PC-9 (cell line): ENCODE data around the gene ADCY4. TPM values are rescaled to one million over a fixed set of nuclear protein-coding genes. Genes with fewer than 3 reads are reported as not detected.

ENCODE experiments used
- BruUV-seq: library from RNA; stranded (reverse); fragments of 400-500 nt; replicated peaks from 2 replicates; lab custom pipeline; 2021; lab: Mats Ljungman, UMichigan
- CTCF ChIA-PET: fragments of 300-600 bp; sonication (Branson Sonifier 250); formaldehyde crosslinking; loops from one replicate; lab custom pipeline; 2022; ENCODE audit warnings: antibody characterized with exemption; lab: Charles Lee
- POLR2A ChIA-PET: fragments of 300-600 bp; sonication (Branson Sonifier 250); formaldehyde crosslinking; loops from one replicate; lab custom pipeline; 2022; ENCODE audit warnings: antibody characterized with exemption; ENCODE audit not compliant: unreplicated experiment; lab: Charles Lee
- DNase-seq, 2 experiments: peaks; one replicate each; pipeline versions ENCODE4 v3.0.0 to v3.0.0-alpha.2; 2015 to 2022; ENCODE audit warnings: mixed read lengths in 1 of 2
- H2AFZ ChIP-seq: fragments of 200-600 bp; sonication (generic); 2 replicates; pipeline ENCODE4 v1.8.1; 2017; ENCODE audit warnings: antibody characterized with exemption
- H3F3A ChIP-seq: fragments of 200-600 bp; sonication (generic); 2 replicates; pipeline ENCODE4 v1.8.1; 2017; ENCODE audit warnings: antibody characterized with exemption, mild to moderate bottlenecking, low read depth; ENCODE audit not compliant: insufficient read depth
- H3K27ac ChIP-seq: fragments of 200-600 bp; sonication (generic); 2 replicates; pipeline ENCODE4 v1.6.1; 2016; ENCODE audit warnings: mixed run types
- H3K27me3 ChIP-seq: fragments of 200-600 bp; sonication (generic); 2 replicates; pipeline ENCODE4 v1.6.1; 2016; ENCODE audit warnings: low read depth, mixed run types; ENCODE audit not compliant: insufficient read depth
- H3K36me3 ChIP-seq: fragments of 200-600 bp; sonication (generic); 2 replicates; pipeline ENCODE4 v1.6.1; 2016; ENCODE audit warnings: low read depth, mixed run types
- H3K4me1 ChIP-seq: fragments of 200-600 bp; sonication (generic); replicated peaks from 2 replicates; pipeline ENCODE4 v1.6.1; 2016; ENCODE audit warnings: mixed run types; ENCODE audit not compliant: insufficient read depth
- H3K4me2 ChIP-seq: fragments of 200-600 bp; sonication (generic); 2 replicates; pipeline ENCODE4 v1.6.1; 2017; ENCODE audit warnings: mixed run types
- H3K4me3 ChIP-seq: fragments of 200-600 bp; sonication (generic); 2 replicates; pipeline ENCODE4 v1.6.1; 2016; ENCODE audit warnings: mixed run types
- H3K79me2 ChIP-seq: fragments of 200-600 bp; sonication (generic); 2 replicates; pipeline ENCODE4 v1.6.1; 2017; ENCODE audit warnings: low read depth, mixed run types
- H3K9me2 ChIP-seq: fragments of 200-600 bp; sonication (generic); 2 replicates; pipeline ENCODE4 v1.8.1; 2017; ENCODE audit warnings: mild to moderate bottlenecking; ENCODE audit not compliant: insufficient read depth
- H3K9me3 ChIP-seq: fragments of 200-600 bp; sonication (generic); 2 replicates; pipeline ENCODE4 v1.8.1; 2016; ENCODE audit warnings: low read depth; ENCODE audit not compliant: insufficient read depth
- H4K20me1 ChIP-seq: fragments of 200-600 bp; sonication (generic); 2 replicates; pipeline ENCODE4 v1.8.1; 2017; ENCODE audit not compliant: insufficient read depth
- EZH2 ChIP-seq: fragments of 200-600 bp; sonication (generic); IDR thresholded peaks from 2 replicates; pipeline ENCODE4 v1.8.0; 2017; ENCODE audit warnings: antibody characterized with exemption, low read depth
- intact Hi-C: fragments of 100-400 bp; cut with micrococcal nuclease; formaldehyde crosslinking; loops from one replicate; pipeline ENCODE4 v1.10.0; 2022; ENCODE audit not compliant: unreplicated experiment
- total RNA-seq: library from RNA; stranded (reverse); gene quantifications from 2 replicates; pipeline ENCODE4 v1.2.3, GENCODE V29; 2021
- TF ChIP-seq, protein P1 (sequence below): fragments of 200-600 bp; sonication (generic); conservative IDR thresholded peaks from 2 replicates; pipeline ENCODE4 v1.6.1; 2017; ENCODE audit warnings: mixed run types, antibody characterized with exemption, mild to moderate bottlenecking, moderate library complexity

ADCY4 gene
- total RNA-seq, 1 experiment from 2014 or later, result 1.8 TPM

DNA sequence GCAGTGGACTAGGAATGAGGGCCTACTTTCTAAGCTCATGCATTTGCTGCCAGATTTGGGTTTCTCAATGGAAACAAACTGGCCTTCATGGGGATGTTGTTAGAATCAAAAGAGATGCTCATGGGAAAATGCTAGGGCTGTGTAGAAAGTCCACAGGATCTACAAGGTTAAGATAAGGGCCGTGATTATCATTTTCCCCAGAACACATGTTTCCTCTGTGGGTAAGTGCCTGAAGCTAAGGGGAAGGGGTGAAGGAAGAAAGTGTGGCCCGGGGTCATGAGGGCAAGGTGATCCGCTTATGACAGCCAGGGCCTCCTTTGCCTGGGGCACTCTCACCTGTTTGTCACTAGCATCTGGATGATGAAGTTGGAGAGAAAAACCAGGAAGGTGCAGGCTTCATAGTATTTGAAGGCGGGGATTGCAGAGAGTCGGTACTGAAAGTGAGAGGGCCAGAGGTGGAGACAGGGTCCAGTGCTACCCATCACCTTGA lies 9.8 kb downstream of the ADCY4 start:
- no TSS peak for BruUV-seq
- Histone ChIP-seq H2AFZ (no peak overlapping the region), H3K4me3 (no peak overlapping the region), H3K36me3 (no peaks in the 10 kb centered on the region), H3F3A (no peaks in the 10 kb centered on the region), H3K4me1 (no peaks in the 10 kb centered on the region), H3K9me3 (no peaks in the 10 kb centered on the region), H4K20me1 (no peaks in the 10 kb centered on the region), H3K27ac (no peak overlapping the region), H3K79me2 (no peaks in the 10 kb centered on the region), H3K4me2 (no peak overlapping the region), H3K9me2 (no peaks in the 10 kb centered on the region), H3K27me3 (no peaks in the 10 kb centered on the region)
- POLR2A ChIA-PET, result no interaction called here
- intact Hi-C loops, result no loop called here
- TF ChIP-seq, protein P1, sequence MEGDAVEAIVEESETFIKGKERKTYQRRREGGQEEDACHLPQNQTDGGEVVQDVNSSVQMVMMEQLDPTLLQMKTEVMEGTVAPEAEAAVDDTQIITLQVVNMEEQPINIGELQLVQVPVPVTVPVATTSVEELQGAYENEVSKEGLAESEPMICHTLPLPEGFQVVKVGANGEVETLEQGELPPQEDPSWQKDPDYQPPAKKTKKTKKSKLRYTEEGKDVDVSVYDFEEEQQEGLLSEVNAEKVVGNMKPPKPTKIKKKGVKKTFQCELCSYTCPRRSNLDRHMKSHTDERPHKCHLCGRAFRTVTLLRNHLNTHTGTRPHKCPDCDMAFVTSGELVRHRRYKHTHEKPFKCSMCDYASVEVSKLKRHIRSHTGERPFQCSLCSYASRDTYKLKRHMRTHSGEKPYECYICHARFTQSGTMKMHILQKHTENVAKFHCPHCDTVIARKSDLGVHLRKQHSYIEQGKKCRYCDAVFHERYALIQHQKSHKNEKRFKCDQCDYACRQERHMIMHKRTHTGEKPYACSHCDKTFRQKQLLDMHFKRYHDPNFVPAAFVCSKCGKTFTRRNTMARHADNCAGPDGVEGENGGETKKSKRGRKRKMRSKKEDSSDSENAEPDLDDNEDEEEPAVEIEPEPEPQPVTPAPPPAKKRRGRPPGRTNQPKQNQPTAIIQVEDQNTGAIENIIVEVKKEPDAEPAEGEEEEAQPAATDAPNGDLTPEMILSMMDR, result no peak
- TF ChIP-seq EZH2, result no peak
- DNase-seq, result no peak
- CTCF ChIA-PET, result no interaction called here

DNA sequence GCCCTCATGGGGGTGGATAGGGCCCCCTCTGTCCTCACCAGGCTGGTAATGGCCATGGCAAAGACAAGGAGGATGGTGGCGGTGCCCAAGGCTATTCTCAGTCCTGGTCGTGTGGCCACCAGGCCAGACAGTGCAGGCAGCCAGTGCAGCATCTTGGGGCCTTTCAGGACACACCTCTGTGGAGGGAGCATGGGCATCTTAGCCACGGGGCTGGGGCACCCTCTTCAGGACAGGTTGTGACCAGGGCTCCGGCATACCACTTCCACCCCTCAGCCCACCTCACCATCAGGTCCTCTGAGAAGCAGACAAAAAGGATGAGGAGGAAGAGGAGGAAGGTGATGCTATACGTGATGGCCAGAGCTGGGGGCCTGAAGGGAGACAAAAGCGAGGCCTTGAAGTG lies 10.8 kb downstream of the ADCY4 start:
- POLR2A ChIA-PET, result no interaction called here
- intact Hi-C loops, result no loop called here

DNA sequence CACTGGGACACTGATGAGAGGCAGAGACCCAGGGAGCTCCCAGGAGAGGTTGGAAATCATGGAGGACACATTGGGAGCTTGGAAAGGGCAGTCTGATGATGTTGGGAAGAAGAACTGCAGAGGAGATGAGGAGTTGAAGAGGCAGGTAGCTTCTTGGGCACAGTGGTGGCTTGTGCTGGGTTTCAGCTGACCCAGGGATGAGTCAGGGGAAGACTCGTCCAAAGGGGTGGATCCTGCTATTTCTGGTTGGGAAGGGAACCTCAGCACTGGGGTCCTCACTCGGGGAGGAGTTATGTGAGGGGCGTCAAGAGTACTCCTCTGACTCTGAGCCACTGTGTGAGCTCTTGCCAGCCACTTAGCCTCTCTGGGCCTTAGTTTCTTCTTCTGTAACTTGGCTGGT lies 11.5 kb downstream of the ADCY4 start:
- H3K9me3 ChIP-seq, result no peaks in the 10 kb centered on the region
- H3K4me3 ChIP-seq, result no peak overlapping the region
- no peak overlapping the region for H3K4me2 ChIP-seq
- no peak for DNase-seq
- no peaks in the 10 kb centered on the region for H3K27me3 ChIP-seq
- H3K9me2 ChIP-seq, result no peaks in the 10 kb centered on the region
- no peaks in the 10 kb centered on the region for H3F3A ChIP-seq
- ChIA-PET CTCF (no interaction called here), POLR2A (no interaction called here)
- no peaks in the 10 kb centered on the region for H3K36me3 ChIP-seq
- no peaks in the 10 kb centered on the region for H3K4me1 ChIP-seq
- no peak overlapping the region for H2AFZ ChIP-seq
- H3K79me2 ChIP-seq, result no peaks in the 10 kb centered on the region
- TF ChIP-seq EZH2, result no peak
- TF ChIP-seq, protein P1, result no peak
- BruUV-seq, result no TSS peak
- no peak overlapping the region for H3K27ac ChIP-seq
- intact Hi-C loops, result no loop called here
- no peaks in the 10 kb centered on the region for H4K20me1 ChIP-seq

More for the DNA sequence above, 10.8 kb downstream of the ADCY4 start:
- Histone ChIP-seq H3K4me1 (no peaks in the 10 kb centered on the region), H3K9me3 (no peaks in the 10 kb centered on the region), H3K4me2 (no peak overlapping the region), H2AFZ (no peak overlapping the region), H3K27ac (no peak overlapping the region), H4K20me1 (no peaks in the 10 kb centered on the region), H3K9me2 (no peaks in the 10 kb centered on the region), H3K79me2 (no peaks in the 10 kb centered on the region), H3F3A (no peaks in the 10 kb centered on the region), H3K4me3 (no peak overlapping the region), H3K36me3 (no peaks in the 10 kb centered on the region), H3K27me3 (no peaks in the 10 kb centered on the region)
- CTCF ChIA-PET, result no interaction called here
- TF ChIP-seq EZH2, result no peak
- TF ChIP-seq, protein P1, result no peak
- no TSS peak for BruUV-seq
- DNase-seq, result no peak
